KMS-11 (cell line): Measurements from ENCODE around the gene ASCC2.
A peak's percentile ranks its signal among the peaks of the same experiment; 100 is the strongest.

Experiments
- H2AFZ ChIP-seq: fragments of 200-600 bp; sonication (generic); 2 replicates; pipeline ENCODE4 v1.6.1; 2016; ENCODE audit warnings: antibody characterized with exemption, mixed run types, low read depth
- H3K27ac ChIP-seq: fragments of 200-600 bp; sonication (generic); 2 replicates; pipeline ENCODE4 v1.6.1; 2016; ENCODE audit warnings: mild to moderate bottlenecking, mixed run types
- H3K27me3 ChIP-seq: fragments of 200-600 bp; sonication (generic); 2 replicates; pipeline ENCODE4 v1.6.1; 2017; ENCODE audit warnings: mild to moderate bottlenecking, low read depth, mixed run types, moderate library complexity; ENCODE audit not compliant: insufficient read depth
- H3K36me3 ChIP-seq: fragments of 200-600 bp; sonication (generic); 2 replicates; pipeline ENCODE4 v1.6.1; 2017; ENCODE audit warnings: mild to moderate bottlenecking, mixed run types; ENCODE audit not compliant: insufficient read depth
- H3K4me1 ChIP-seq: fragments of 200-600 bp; sonication (generic); 2 replicates; pipeline ENCODE4 v1.6.1; 2016; ENCODE audit warnings: mild to moderate bottlenecking, low read depth, mixed run types; ENCODE audit not compliant: poor library complexity, severe bottlenecking
- H3K4me2 ChIP-seq: fragments of 200-600 bp; sonication (generic); 2 replicates; pipeline ENCODE4 v1.7.0; 2016; ENCODE audit warnings: mild to moderate bottlenecking, mixed run types
- H3K4me3 ChIP-seq: fragments of 200-600 bp; sonication (generic); IDR thresholded peaks from 2 replicates; pipeline ENCODE4 v1.6.1; 2017; ENCODE audit warnings: low read depth, low read length, mixed read lengths; ENCODE audit not compliant: insufficient read depth
- H3K79me2 ChIP-seq: fragments of 200-600 bp; sonication (generic); 2 replicates; pipeline ENCODE4 v1.6.1; 2016; ENCODE audit warnings: low read depth, mixed run types; ENCODE audit not compliant: insufficient read depth
- H3K9ac ChIP-seq: fragments of 200-600 bp; sonication (generic); 2 replicates; pipeline ENCODE4 v1.6.1; 2016; ENCODE audit warnings: mild to moderate bottlenecking, mixed run types
- H4K20me1 ChIP-seq: fragments of 200-600 bp; sonication (generic); 2 replicates; pipeline ENCODE4 v1.6.1; 2016; ENCODE audit warnings: mild to moderate bottlenecking, mixed run types; ENCODE audit not compliant: insufficient read depth
- TF ChIP-seq, protein P1 (sequence below): fragments of 200-600 bp; sonication (generic); conservative IDR thresholded peaks from 2 replicates; pipeline ENCODE4 v1.6.1; 2017; ENCODE audit warnings: low read depth, mild to moderate bottlenecking, antibody characterized with exemption, low read length, moderate library complexity, mixed read lengths

Gene ASCC2, protein sequence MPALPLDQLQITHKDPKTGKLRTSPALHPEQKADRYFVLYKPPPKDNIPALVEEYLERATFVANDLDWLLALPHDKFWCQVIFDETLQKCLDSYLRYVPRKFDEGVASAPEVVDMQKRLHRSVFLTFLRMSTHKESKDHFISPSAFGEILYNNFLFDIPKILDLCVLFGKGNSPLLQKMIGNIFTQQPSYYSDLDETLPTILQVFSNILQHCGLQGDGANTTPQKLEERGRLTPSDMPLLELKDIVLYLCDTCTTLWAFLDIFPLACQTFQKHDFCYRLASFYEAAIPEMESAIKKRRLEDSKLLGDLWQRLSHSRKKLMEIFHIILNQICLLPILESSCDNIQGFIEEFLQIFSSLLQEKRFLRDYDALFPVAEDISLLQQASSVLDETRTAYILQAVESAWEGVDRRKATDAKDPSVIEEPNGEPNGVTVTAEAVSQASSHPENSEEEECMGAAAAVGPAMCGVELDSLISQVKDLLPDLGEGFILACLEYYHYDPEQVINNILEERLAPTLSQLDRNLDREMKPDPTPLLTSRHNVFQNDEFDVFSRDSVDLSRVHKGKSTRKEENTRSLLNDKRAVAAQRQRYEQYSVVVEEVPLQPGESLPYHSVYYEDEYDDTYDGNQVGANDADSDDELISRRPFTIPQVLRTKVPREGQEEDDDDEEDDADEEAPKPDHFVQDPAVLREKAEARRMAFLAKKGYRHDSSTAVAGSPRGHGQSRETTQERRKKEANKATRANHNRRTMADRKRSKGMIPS

DNA sequence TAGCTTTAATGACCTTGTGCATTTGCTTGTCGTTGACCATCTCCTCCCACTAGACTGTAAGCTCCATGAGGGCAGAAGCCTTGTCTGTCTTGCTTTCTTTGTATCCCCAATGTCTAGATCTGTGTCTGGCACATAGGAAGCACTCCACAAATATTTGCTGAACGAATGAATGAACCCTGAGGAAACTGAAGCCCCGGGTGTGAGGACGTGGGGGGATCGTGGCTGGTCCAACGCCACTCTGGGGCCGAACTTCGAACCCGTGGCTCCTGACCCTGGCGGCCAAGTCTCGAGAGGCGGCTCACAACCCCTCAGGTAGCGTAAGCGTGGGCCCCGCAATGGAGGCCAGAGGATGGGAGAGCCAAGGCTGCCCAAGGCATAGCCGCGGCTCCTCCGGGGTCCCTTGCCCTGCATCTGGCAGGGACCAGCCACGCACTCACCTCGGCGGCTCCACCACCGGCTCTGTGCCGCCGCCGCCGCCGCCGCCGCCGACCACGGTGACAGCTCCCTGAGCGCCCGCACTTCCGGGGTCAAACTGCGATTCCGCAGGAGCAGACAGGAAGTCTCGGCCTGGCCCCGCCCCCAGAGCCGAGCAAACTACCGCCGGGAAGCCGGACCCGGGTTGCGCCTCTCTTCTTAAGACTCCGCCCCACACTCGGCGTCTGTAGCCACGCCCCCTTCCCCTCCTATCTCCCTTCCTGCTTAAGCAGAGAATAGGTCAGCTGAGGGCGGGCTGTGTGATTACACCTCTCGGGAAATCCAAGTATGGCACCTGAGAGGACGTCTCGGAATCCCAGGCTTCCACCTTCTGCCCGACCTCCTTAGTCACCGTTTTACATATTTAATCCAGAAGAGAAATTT, at the start of gene ASCC2:
Gene ASCC2, minus strand, starts transcription at position 534 of the 858 bp plus-strand sequence. CDS start 5,949 bp downstream, outside the sequence.
- H3K4me1 ChIP-seq = peaks cover 7% of the 10 kb centered on the region
- H3K36me3 ChIP-seq = no peaks in the 10 kb centered on the region
- H2AFZ ChIP-seq = peak within 1 kb of the TSS; percentile 94
- TF ChIP-seq, protein P1, sequence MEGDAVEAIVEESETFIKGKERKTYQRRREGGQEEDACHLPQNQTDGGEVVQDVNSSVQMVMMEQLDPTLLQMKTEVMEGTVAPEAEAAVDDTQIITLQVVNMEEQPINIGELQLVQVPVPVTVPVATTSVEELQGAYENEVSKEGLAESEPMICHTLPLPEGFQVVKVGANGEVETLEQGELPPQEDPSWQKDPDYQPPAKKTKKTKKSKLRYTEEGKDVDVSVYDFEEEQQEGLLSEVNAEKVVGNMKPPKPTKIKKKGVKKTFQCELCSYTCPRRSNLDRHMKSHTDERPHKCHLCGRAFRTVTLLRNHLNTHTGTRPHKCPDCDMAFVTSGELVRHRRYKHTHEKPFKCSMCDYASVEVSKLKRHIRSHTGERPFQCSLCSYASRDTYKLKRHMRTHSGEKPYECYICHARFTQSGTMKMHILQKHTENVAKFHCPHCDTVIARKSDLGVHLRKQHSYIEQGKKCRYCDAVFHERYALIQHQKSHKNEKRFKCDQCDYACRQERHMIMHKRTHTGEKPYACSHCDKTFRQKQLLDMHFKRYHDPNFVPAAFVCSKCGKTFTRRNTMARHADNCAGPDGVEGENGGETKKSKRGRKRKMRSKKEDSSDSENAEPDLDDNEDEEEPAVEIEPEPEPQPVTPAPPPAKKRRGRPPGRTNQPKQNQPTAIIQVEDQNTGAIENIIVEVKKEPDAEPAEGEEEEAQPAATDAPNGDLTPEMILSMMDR = no peak
- H3K4me2 ChIP-seq = peak within 1 kb of the TSS; percentile 78
- H3K79me2 ChIP-seq = peaks cover 19% of the 10 kb centered on the region; the same call in 1 of the 2 replicates
- H3K4me3 ChIP-seq = peak within 1 kb of the TSS; percentile 54
- H3K27me3 ChIP-seq = no peaks in the 10 kb centered on the region
- H3K27ac ChIP-seq = peak within 1 kb of the TSS; percentile 41; the same call in 1 of the 2 replicates
- peak within 1 kb of the TSS; percentile 68 for H3K9ac ChIP-seq
- H4K20me1 ChIP-seq = no peaks in the 10 kb centered on the region

DNA sequence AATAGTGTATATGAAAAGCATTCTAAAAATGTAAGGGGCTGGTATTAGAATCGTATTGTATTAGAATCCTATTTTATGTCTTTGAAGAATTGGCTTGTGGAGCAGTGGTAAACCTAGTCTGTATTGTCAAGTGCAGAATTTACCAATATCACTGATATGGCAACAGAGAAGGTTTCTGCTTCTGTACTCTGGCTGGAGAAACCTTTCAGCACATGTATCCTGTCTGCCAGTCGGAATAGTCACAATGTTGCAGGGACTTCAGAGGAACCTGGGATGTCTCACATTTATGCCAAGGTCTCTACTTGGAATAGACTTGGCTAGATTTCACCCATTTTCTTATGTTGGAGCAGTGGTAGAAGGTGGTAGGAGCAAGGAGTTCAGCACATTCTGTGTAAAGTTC, 49.3 kb upstream of the ASCC2 start:
- peaks cover 61% of the 10 kb centered on the region; the same call in 1 of the 2 replicates for H3K79me2 ChIP-seq

GRCh38 chr22:29886596-29886995, 48.5 kb upstream of the ASCC2 start:
- Histone ChIP-seq H3K79me2 (peaks cover 56% of the 10 kb centered on the region; the same call in 1 of the 2 replicates), H3K4me2 (no peak overlapping the region), H3K4me3 (no peak overlapping the region)

More for the DNA sequence above, 49.3 kb upstream of the ASCC2 start:
- no peak overlapping the region for H3K9ac ChIP-seq
- no peaks in the 10 kb centered on the region for H3K36me3 ChIP-seq
- H3K27ac ChIP-seq = no peak overlapping the region
- TF ChIP-seq, protein P1 = no peak
- no peak overlapping the region for H3K4me2 ChIP-seq
- no peak overlapping the region for H3K4me3 ChIP-seq
- H3K27me3 ChIP-seq = no peaks in the 10 kb centered on the region
- H2AFZ ChIP-seq = no peak overlapping the region
- no peaks in the 10 kb centered on the region for H4K20me1 ChIP-seq
- peaks cover 10% of the 10 kb centered on the region for H3K4me1 ChIP-seq

More at GRCh38 chr22:29886596-29886995, 48.5 kb upstream of the ASCC2 start:
- H4K20me1 ChIP-seq = no peaks in the 10 kb centered on the region
- H3K27ac ChIP-seq = no peak overlapping the region
- H3K9ac ChIP-seq = no peak overlapping the region
- H3K36me3 ChIP-seq = no peaks in the 10 kb centered on the region
- peaks cover 11% of the 10 kb centered on the region for H3K4me1 ChIP-seq
- TF ChIP-seq, protein P1 = no peak
- no peak overlapping the region for H2AFZ ChIP-seq
- no peaks in the 10 kb centered on the region for H3K27me3 ChIP-seq
